Fibroblast of villous mesenchyme (primary cell): ENCODE results near the gene OTULIN. TPM values are rescaled to one million over a fixed set of nuclear protein-coding genes. Genes with fewer than 3 reads are reported as not detected.
A peak's percentile ranks its signal among the peaks of the same experiment; 100 is the strongest.

Experiments
- DNase-seq: peaks from one replicate; pipeline ENCODE4 v3.0.0-alpha.2; 2010; ENCODE audit warnings: low read depth
- H3K4me3 ChIP-seq: 2 replicates; pipeline ENCODE4 v1.5.1; 2011; ENCODE audit warnings: low read depth, mild to moderate bottlenecking, low read length
- total RNA-seq: library from RNA; depleted of rRNA; stranded (reverse); fragments of >200 nt; gene quantifications from 2 replicates; pipeline ENCODE4 v1.2.3, GENCODE V29; 2012
- TF ChIP-seq, protein P1 (sequence below): IDR thresholded peaks from 2 replicates; pipeline ENCODE4 v1.5.1; 2012; ENCODE audit warnings: low read depth, mild to moderate bottlenecking, low read length; ENCODE audit not compliant: insufficient read depth

OTULIN gene
- total RNA-seq, 1 donor: 31.1 TPM

DNA sequence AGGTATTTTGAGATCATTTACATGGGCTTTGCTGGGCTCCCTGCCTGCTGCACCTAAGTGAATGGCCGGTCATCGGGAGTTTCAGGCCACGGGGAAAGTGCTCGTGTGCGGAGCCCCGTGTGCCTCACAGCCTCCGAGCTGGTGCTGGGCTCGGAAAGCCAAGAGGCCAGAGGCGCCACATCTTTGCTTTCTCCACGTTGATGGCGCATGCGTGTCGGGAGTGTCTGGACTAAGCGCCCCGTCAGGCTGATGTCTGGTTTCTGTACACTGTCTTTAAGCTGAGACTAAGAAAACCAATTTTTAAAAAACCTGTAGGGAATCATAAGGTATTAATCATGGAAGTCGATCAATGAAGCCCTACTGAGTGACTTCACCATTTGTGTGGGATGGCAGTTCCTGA, 69.1 kb downstream of the OTULIN start:
- DNase-seq: no peak
- no peak overlapping the region for H3K4me3 ChIP-seq
- TF ChIP-seq, protein P1, sequence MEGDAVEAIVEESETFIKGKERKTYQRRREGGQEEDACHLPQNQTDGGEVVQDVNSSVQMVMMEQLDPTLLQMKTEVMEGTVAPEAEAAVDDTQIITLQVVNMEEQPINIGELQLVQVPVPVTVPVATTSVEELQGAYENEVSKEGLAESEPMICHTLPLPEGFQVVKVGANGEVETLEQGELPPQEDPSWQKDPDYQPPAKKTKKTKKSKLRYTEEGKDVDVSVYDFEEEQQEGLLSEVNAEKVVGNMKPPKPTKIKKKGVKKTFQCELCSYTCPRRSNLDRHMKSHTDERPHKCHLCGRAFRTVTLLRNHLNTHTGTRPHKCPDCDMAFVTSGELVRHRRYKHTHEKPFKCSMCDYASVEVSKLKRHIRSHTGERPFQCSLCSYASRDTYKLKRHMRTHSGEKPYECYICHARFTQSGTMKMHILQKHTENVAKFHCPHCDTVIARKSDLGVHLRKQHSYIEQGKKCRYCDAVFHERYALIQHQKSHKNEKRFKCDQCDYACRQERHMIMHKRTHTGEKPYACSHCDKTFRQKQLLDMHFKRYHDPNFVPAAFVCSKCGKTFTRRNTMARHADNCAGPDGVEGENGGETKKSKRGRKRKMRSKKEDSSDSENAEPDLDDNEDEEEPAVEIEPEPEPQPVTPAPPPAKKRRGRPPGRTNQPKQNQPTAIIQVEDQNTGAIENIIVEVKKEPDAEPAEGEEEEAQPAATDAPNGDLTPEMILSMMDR: no peak

DNA sequence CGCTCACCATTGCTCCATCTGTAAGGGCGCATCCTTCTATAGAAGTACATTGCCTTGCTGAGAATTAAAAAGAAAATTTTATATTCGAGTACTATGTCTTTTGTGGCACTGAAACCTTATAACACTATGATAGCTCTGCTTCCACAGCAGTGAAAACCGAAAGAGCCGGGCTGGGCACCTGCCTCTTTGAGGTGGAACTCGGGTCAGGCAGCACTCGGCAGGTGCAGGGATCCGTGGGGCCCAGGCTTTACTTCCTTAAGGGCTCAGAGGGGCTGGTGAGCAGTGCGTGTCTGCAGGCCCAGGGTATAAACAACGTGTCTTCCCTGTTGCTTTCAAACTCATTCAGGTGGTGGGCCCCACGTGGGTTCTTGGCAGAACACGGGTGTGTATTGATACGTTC, 69.9 kb downstream of the OTULIN start:
- H3K4me3 ChIP-seq: no peak overlapping the region
- DNase-seq: no peak
- TF ChIP-seq, protein P1: no peak

DNA sequence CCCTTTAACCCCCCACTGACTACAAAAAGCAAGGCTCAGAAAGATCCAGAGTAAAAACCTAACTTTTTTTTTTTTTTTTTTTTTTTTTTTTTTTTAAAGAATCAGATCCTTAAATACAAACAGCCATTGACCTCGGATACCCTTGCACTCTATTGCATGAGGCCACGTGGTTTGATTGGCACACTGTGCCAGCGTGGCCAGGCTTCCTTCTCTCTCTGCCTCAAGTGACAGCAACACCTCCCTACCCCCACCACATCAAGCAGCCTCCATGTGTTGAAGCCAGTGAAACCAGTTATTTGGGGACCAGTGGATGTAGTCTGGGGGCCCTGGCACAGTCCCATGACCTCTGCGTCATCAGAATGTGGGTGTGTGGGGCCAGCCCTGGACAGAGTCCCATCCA, 71.4 kb downstream of the OTULIN start:
- H3K4me3 ChIP-seq: no peak overlapping the region
- no peak for DNase-seq
- TF ChIP-seq, protein P1: no peak

DNA sequence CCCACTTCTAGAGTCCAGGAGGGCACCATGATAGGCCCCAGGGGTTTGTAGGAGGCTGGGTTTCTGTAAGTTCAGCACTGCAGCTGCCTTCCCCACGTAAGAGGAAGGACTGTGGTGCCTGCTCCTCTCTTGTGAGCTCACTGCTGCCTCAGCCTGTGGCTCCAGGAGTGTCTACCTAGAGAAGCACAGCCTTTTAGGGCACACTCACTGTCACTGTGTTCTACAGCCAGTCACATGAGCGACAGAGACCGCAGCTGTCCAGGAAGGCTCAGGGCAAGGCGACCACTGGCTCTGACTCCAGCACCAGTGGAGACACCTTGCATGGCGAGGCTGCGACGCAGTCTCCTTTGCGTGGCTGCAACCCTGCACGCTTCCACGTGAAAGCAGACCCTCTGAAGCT, 72.8 kb downstream of the OTULIN start:
- H3K4me3 ChIP-seq: no peak overlapping the region
- DNase-seq: no peak
- TF ChIP-seq, protein P1: no peak

DNA sequence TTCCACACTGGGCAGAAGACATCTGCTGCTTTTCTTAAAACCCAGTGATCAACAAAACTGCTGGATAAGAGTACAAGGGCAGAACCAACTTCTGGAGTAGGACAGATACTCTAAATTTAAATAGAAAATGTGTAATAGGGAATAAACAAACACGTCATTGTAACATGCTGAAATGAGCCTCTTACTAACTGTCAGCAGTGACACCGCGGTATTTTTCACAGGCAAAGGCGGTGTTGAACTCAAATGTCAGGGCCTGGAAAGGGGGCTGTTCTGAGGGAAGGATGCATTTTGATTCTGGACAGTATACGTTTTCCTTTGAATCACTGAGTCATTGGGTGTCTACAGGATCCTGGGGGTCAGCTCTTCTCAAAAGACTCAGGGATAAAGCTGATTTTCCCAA, 73.5 kb downstream of the OTULIN start:
- TF ChIP-seq, protein P1: no peak
- no peak overlapping the region for H3K4me3 ChIP-seq
- no peak for DNase-seq

DNA sequence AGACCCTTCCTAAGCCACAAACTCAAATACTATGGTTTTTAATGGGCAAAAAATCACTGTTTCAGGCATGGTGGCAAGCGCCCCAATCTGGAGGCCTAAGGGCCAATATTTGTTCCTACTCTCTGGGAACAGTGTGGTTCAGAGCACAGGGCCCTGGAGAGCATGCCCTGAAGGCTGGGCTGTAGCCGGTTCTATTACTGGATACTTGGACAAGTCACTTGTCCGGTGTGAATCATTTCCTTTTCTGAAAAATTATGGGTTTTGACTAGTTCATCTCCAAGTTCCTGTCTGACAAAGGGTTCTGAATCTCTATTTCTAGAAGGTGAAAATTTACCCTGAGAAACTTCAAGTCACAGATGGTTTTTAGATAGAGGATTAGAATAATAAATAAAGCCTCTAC, 75.0 kb downstream of the OTULIN start:
- H3K4me3 ChIP-seq: no peak overlapping the region
- DNase-seq: peak; percentile 14
- TF ChIP-seq, protein P1: no peak

DNA sequence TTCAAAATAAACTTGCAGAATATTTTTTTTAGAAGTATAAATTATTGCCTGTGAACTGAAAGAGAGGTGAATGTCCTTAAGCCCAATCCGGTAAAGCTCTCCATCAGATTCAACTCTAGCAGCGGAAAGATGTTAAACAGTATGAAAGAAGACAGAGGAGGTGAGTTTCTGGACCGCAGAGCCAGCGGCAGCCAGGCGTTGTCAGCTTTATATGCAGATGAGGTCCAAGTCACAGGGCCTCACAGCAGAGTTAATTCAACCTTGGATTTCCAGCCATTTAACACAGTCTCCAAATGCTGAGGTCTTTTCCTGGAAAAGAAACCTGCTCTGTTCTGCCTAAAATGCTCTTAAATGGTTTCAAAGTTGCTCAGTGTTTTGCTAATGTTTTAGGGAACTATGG, 75.5 kb downstream of the OTULIN start:
- no peak for DNase-seq
- H3K4me3 ChIP-seq: no peak overlapping the region
- TF ChIP-seq, protein P1: no peak
